H9 (cell line): ENCODE measurements around the gene NCL. TPM values are rescaled to one million over a fixed set of nuclear protein-coding genes. Genes with fewer than 3 reads are reported as not detected.

ENCODE experiments used
- DNase-seq: peaks from one replicate; pipeline ENCODE4 v3.0.0-alpha.2; 2017
- H2AFZ ChIP-seq: one replicate; pipeline ENCODE4 v1.6.1; 2013; ENCODE audit warnings: mild to moderate bottlenecking, low read length, control low read depth, moderate library complexity
- H2AK5ac ChIP-seq: 2 replicates; pipeline ENCODE4 v1.6.1; 2013; ENCODE audit warnings: low read length, control low read depth, mixed read lengths; ENCODE audit not compliant: insufficient read length
- H2BK120ac ChIP-seq: one replicate; pipeline ENCODE4 v1.6.1; 2013; ENCODE audit warnings: low read depth, mild to moderate bottlenecking, low read length, control low read depth, inconsistent platforms; ENCODE audit not compliant: poor library complexity, severe bottlenecking
- H2BK12ac ChIP-seq: 2 replicates; pipeline ENCODE4 v1.6.1; 2013; ENCODE audit warnings: low read length, control low read depth, mixed read lengths, low read depth; ENCODE audit not compliant: insufficient read length
- H2BK15ac ChIP-seq: 2 replicates; pipeline ENCODE4 v1.6.1; 2013; ENCODE audit warnings: low read depth, low read length, control low read depth
- H2BK20ac ChIP-seq: one replicate; pipeline ENCODE4 v1.6.1; 2013; ENCODE audit warnings: low read depth, mild to moderate bottlenecking, low read length, control low read depth, inconsistent platforms; ENCODE audit not compliant: poor library complexity, severe bottlenecking
- H2BK5ac ChIP-seq: 2 replicates; pipeline ENCODE4 v1.6.1; 2013; ENCODE audit warnings: low read length, control low read depth, mixed read lengths; ENCODE audit not compliant: insufficient read length
- H3K14ac ChIP-seq: 2 replicates; pipeline ENCODE4 v1.6.1; 2013; ENCODE audit warnings: low read length, control low read depth; ENCODE audit not compliant: insufficient read depth
- H3K18ac ChIP-seq: 2 replicates; pipeline ENCODE4 v1.6.1; 2013; ENCODE audit warnings: low read depth, mild to moderate bottlenecking, mixed read lengths, low read length, control low read depth; ENCODE audit not compliant: insufficient read length
- H3K23ac ChIP-seq: 2 replicates; pipeline ENCODE4 v1.6.1; 2013; ENCODE audit warnings: low read length, control low read depth, mixed read lengths, low read depth; ENCODE audit not compliant: insufficient read length
- H3K23me2 ChIP-seq: 2 replicates; pipeline ENCODE4 v1.6.1; 2013; ENCODE audit warnings: low read depth, mild to moderate bottlenecking, mixed read lengths, low read length, control low read depth; ENCODE audit not compliant: insufficient read length, poor library complexity, severe bottlenecking
- H3K27ac ChIP-seq: 2 replicates; pipeline ENCODE4 v1.5.1; 2013; ENCODE audit warnings: low read length, control low read depth, mixed read lengths, low read depth; ENCODE audit not compliant: insufficient read length
- H3K27me3 ChIP-seq: 2 replicates; pipeline ENCODE4 v1.6.1; 2013; ENCODE audit warnings: low read length, control low read depth, inconsistent platforms; ENCODE audit not compliant: insufficient read depth
- H3K4ac ChIP-seq: 2 replicates; pipeline ENCODE4 v1.6.1; 2013; ENCODE audit warnings: low read depth, mild to moderate bottlenecking, control low read depth, inconsistent platforms, low read length, moderate library complexity
- H3K4me1 ChIP-seq: 2 replicates; pipeline ENCODE4 v1.6.1; 2013; ENCODE audit warnings: low read length, control low read depth, inconsistent platforms; ENCODE audit not compliant: insufficient read depth
- H3K4me2 ChIP-seq: 2 replicates; pipeline ENCODE4 v1.6.1; 2013; ENCODE audit warnings: low read length, control low read depth, mixed read lengths; ENCODE audit not compliant: insufficient read length, insufficient read depth
- H3K56ac ChIP-seq: 2 replicates; pipeline ENCODE4 v1.6.1; 2013; ENCODE audit warnings: low read depth, mild to moderate bottlenecking, mixed read lengths, low read length, control low read depth; ENCODE audit not compliant: insufficient read length
- H3K79me1 ChIP-seq: 2 replicates; pipeline ENCODE4 v1.6.1; 2013; ENCODE audit warnings: low read depth, mild to moderate bottlenecking, moderate library complexity, low read length, control low read depth, inconsistent platforms; ENCODE audit not compliant: insufficient read depth, poor library complexity, severe bottlenecking
- H3K79me2 ChIP-seq: 2 replicates; pipeline ENCODE4 v1.6.1; 2013; ENCODE audit warnings: low read length, control low read depth, inconsistent platforms; ENCODE audit not compliant: insufficient read depth
- H3K9ac ChIP-seq: 2 replicates; pipeline ENCODE4 v1.6.1; 2013; ENCODE audit warnings: low read length, control low read depth, mixed read lengths; ENCODE audit not compliant: insufficient read length; ENCODE audit errors: extremely low read depth
- H3K9me3 ChIP-seq: one replicate; pipeline ENCODE4 v1.6.1; 2013; ENCODE audit warnings: low read depth, low read length, inconsistent platforms; ENCODE audit not compliant: control insufficient read depth
- H3T11ph ChIP-seq: one replicate; pipeline ENCODE4 v1.6.1; 2013; ENCODE audit warnings: mild to moderate bottlenecking, low read length, control low read depth, inconsistent platforms
- H4K20me1 ChIP-seq: one replicate; pipeline ENCODE4 v1.6.1; 2013; ENCODE audit not compliant: control insufficient read depth, insufficient read length, insufficient read depth
- H4K5ac ChIP-seq: 2 replicates; pipeline ENCODE4 v1.6.1; 2013; ENCODE audit warnings: low read depth, mild to moderate bottlenecking, mixed read lengths, low read length, control low read depth; ENCODE audit not compliant: insufficient read length
- H4K8ac ChIP-seq: replicated peaks from 2 replicates; pipeline ENCODE4 v1.6.1; 2013; ENCODE audit warnings: low read length, control low read depth, mixed read lengths, low read depth; ENCODE audit not compliant: insufficient read length
- H4K91ac ChIP-seq: 2 replicates; pipeline ENCODE4 v1.6.1; 2013; ENCODE audit warnings: low read depth, mild to moderate bottlenecking, moderate library complexity, mixed read lengths, low read length, control low read depth; ENCODE audit not compliant: insufficient read length
- H3K27ac Mint-ChIP-seq, 3 experiments: 2 replicates in 2 of 3; 3 replicates in 1 of 3; pipeline ENCODE4 v1.8.0; 2020 to 2021; ENCODE audit warnings: mixed read lengths in 3 of 3, mild to moderate bottlenecking in 1 of 3, moderate library complexity in 1 of 3
- H3K27me3 Mint-ChIP-seq: 2 replicates; pipeline ENCODE4 v1.8.0; 2021; ENCODE audit warnings: low read depth, mild to moderate bottlenecking, moderate library complexity, mixed read lengths
- H3K36me3 Mint-ChIP-seq, 3 experiments: 2 replicates in 2 of 3; 3 replicates in 1 of 3; pipeline ENCODE4 v1.8.0; 2020 to 2021; ENCODE audit warnings: low read depth in 3 of 3, mixed read lengths in 3 of 3; ENCODE audit not compliant: insufficient read depth in 1 of 3
- H3K4me1 Mint-ChIP-seq, 2 experiments: 2 replicates each; pipeline ENCODE4 v1.8.0; 2020; ENCODE audit warnings: mixed read lengths in 2 of 2
- H3K4me3 Mint-ChIP-seq, 2 experiments: 2 replicates in 1 of 2; 3 replicates in 1 of 2; pipeline ENCODE4 v1.8.0; 2020 to 2021; ENCODE audit warnings: mild to moderate bottlenecking in 2 of 2, mixed read lengths in 2 of 2, moderate library complexity in 1 of 2
- H3K9me3 Mint-ChIP-seq, 2 experiments: 2 replicates in 1 of 2; 3 replicates in 1 of 2; pipeline ENCODE4 v1.8.0; 2020; ENCODE audit warnings: mild to moderate bottlenecking in 2 of 2, mixed read lengths in 2 of 2, moderate library complexity in 1 of 2
- WGBS: extraction: QIAGEN DNeasy Blood & Tissue Kit; methylation state at CpG from one replicate; pipeline ENCODE4 v1.1.7; 2013; ENCODE audit warnings: missing lambda C conversion rate, low lambda C conversion rate, mixed read lengths; ENCODE audit not compliant: insufficient read length; ENCODE audit errors: extremely low coverage; 5-methylcytosine and 5-hydroxymethylcytosine counted together
- total RNA-seq: library from RNA; stranded (reverse); gene quantifications from 2 replicates; pipeline ENCODE4 v1.2.1, GENCODE V29; 2021
- TF ChIP-seq, protein P1 (sequence below): fragments of 200-600 bp; sonication (generic); conservative IDR thresholded peaks from 3 replicates; pipeline ENCODE4 v1.8.0; 2021; ENCODE audit warnings: antibody characterized with exemption, mild to moderate bottlenecking

Gene NCL
- total RNA-seq, 1 experiment from 2014 or later = 1,269 TPM

DNA sequence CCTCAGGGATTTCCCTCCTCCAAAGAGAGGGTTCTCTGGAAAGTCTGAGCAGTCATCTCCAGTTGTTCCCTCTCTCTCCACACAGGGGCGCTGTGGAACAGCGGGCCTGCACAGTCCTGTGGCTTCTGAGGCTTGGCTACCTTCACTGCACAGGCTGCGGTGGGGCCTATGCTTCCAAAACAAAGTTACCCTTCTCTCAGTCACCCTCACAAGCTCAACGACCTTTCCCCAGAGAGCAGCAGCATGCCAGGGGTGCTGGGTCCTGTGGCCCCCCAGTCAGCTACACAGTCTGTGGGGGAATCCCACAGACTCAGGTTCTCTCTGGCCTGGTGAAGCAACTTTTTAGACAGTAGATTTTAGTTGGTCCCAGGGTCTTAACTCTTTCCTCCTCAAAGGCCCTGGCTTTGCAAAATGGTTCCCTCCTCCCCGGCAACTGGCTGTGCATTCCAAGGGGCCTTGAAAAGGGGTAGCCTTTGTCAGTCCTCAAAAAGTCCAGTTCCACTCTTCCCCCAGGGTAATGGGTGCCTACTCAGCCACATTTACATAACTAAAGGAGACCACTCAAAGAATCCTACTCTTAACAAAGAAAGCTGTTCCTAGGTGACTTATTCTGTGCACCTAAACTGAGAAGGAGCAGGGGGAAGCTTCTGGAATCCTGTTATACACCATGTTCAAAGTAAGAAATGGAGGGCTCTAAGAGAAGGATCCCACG lies 53.8 kb downstream of the NCL start:
- Histone ChIP-seq H3K9ac (no peak overlapping the region), H3K23me2 (peaks cover 9% of the 10 kb centered on the region), H3K9me3 (no peaks in the 10 kb centered on the region), H4K91ac (no peak overlapping the region), H3K27ac (peak overlapping the region; percentile 68), H2BK15ac (no peak overlapping the region), H3K23ac (no peak overlapping the region), H4K20me1 (no peaks in the 10 kb centered on the region), H4K8ac (no peak overlapping the region), H2AFZ (no peak overlapping the region), H3T11ph (no peak overlapping the region), H3K18ac (peak overlapping the region; percentile 87), H3K4ac (no peak overlapping the region), H2BK20ac (no peak overlapping the region), H2BK5ac (no peak overlapping the region), H3K14ac (peak overlapping the region; percentile 55; the same call in 1 of the 2 replicates), H3K4me2 (peak overlapping the region; percentile 63), H3K4me1 (peaks cover 9% of the 10 kb centered on the region; the same call in 1 of the 2 replicates), H2BK12ac (peak overlapping the region; percentile 25), H3K79me2 (no peaks in the 10 kb centered on the region), H2BK120ac (no peak overlapping the region), H3K56ac (no peak overlapping the region), H3K79me1 (no peaks in the 10 kb centered on the region), H2AK5ac (no peak overlapping the region), H4K5ac (no peak overlapping the region), H3K27me3 (no peaks in the 10 kb centered on the region)
- WGBS = no CpG with 5 or more reads among the region's 6 CpGs
- TF ChIP-seq, protein P1, sequence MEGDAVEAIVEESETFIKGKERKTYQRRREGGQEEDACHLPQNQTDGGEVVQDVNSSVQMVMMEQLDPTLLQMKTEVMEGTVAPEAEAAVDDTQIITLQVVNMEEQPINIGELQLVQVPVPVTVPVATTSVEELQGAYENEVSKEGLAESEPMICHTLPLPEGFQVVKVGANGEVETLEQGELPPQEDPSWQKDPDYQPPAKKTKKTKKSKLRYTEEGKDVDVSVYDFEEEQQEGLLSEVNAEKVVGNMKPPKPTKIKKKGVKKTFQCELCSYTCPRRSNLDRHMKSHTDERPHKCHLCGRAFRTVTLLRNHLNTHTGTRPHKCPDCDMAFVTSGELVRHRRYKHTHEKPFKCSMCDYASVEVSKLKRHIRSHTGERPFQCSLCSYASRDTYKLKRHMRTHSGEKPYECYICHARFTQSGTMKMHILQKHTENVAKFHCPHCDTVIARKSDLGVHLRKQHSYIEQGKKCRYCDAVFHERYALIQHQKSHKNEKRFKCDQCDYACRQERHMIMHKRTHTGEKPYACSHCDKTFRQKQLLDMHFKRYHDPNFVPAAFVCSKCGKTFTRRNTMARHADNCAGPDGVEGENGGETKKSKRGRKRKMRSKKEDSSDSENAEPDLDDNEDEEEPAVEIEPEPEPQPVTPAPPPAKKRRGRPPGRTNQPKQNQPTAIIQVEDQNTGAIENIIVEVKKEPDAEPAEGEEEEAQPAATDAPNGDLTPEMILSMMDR = peak; percentile 94
- Mint-ChIP-seq H3K4me1 (peaks cover 57 to 63% of the 10 kb centered on the region in 2 experiments), H3K36me3 (peaks cover 3 to 12% (median 7%) of the 10 kb centered on the region in 3 experiments; a peak in 5 of 7 replicates), H3K27ac (peak overlapping the region; percentile 100), H3K9me3 (peaks cover 16 to 26% of the 10 kb centered on the region in 2 experiments), H3K27me3 (no peaks in the 10 kb centered on the region; the same call in 1 of the 2 replicates), H3K4me3 (peak overlapping the region; percentile 62 to 77; a peak in 4 of 5 replicates)
- DNase-seq = peak; percentile 86
